DLD1 (cell line): Measurements from ENCODE around the gene HAGHL.
"Not testable (repeated sequence)": the region's sequence is repeated elsewhere in the genome, so short reads cannot be mapped to it uniquely, and the experiment has no call there.

Experiments used
- in situ Hi-C: cut with HindIII; loops from 2 replicates; pipeline ENCODE4 v1.10.0; 2017; ENCODE audit warnings: low sequenced_read_pairs

Gene HAGHL

DNA sequence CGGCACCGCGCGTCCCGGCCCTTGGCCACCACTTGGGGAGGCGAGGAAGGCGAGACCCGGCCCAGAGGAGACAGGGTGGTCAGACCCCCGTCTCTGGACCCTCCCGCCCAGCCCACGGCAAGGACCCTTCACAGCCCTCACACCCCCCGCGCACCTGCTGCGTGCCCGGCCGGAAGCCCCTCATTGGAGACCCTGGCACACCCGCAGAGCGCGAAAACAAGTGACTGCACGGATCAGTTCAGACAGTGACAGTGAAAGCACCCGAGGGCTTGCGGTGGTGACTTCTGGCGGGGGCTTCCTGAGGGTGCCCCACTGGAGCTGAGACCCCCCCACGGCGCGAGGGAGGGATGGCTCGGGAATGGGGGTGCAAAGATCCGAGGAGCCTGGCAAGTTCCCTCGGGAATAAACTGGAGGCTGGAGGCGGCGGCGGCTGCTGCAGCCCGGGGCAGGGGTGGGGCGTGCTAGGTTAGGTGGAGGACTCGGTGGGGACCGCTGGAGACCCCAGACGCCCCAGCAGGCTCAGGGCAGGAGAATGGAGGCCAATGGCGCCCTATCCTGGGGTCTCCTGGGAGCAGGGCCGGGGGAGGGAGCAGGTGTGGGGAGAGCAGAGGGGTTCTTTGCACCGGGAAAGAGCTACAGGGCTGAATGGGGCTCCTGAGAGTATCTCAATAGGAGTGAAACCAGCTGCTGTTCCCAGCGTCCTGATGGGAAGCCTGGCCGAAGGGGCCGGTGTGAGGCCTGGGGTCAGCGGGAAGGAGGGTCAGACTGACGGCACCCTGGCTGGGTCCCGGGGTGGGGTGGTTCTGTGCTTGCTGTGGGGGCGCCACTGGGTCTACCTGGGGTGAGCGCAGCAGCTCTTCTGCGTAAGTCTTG, 20.5 kb upstream of the HAGHL start:
- in situ Hi-C loops, result no loop called here

DNA sequence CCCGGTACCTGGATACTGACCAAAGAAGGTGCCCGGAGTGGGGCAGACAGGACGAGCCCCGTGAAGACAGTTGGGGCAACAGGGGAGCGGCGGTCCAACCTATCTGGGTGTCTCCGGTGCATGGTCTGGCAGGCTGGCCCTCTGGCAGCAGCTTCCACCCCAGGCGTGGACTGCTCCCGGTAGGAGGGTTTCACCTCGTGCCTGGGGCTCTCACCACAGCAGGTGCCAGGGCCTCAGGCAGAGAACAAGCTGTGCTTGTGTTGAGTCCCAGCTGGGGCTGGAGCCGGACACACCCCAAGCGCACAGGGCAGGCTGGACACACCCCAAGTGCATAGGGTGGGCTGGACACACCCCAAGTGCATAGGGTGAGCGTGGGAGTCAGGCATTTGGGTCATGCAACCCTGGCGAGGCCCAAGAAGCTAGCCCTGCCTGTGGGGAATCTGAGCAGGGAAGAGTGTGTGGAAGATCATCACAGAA, 19.8 kb upstream of the HAGHL start:
- in situ Hi-C loops, result no loop called here

DNA sequence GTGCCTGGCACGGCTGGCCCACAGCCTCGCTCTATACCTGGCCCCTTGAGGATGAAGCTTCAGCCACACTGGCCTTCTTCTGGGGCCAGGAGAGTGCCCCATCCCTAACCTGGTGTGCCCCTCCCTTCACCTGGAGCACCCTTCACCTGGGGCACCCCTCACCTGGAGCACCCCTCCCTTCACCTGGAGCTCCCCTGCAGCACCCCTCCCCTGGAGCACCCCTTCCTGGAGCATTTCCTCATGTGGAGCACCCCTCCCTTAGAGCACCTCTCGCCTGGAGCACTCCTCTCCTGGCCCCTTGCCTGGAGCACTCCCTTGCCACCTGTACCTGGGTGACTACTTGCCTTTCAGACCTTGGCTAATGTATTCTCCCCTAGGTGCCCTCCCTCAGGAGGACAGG, 18.9 kb upstream of the HAGHL start:
- in situ Hi-C loops, result no loop called here

DNA sequence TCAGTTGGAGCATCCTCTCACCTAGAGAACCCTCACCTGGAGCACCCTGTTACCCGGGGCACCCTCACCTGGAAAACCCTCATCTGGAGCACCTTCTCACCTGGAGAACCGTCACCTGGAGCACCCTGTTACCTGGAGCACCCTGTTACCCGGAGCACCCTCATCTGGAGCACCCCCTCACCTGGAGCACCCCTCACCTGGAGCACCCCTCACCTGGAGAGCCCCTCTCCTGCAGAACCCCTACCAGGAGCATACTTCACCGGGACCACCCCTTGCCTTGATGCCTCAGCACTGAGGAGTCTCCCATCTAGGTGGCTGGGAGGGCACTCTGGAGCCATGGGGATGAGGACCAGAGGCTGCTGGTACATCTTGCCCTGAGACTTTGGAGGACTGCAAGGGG, 17.9 kb upstream of the HAGHL start:
- in situ Hi-C loops, result no loop called here

DNA sequence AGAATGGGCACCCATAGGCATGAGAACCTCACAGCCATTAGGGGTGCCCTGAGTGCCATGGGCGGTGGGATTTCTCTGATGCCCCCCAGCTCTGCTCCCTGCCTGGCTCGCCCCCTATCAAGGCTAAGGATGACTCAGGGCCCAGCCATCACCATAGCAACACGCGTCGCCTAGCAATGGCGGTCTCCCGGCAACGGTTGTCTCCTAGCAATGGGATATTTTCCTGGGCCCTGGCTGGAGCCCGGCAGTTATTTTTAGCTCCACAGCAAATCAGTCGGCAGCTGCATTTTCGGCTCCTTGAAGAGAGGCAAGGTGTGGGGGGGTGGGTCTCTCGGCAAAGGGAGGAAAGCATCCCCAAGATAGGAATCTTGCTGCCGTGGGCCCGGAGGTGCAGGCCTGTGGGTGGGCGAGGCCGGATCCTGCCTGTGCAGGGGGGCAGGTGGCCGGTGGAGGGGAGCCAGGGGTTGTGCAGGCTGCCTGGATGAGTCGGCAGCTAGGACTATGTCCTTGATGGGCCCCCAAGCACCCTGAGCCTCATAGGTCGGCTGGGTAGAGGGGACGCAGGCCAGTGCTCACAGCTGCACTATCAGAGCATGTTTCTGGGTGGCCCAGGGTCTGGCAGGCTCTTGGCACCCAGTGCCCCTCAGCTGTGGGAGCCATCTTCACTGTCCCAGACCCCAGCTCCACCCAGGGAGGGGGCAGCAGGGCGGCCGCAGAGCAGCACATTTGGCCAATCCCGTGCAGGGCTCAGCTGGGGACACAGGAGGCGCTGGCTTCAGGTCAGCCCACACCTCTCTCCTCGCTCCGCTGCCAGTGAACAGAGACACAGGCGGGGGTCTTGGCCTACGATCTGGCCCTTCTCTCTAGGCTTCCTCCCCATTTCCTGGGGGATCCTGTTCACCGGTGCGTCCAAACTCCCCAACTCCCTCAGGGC, 17.1 kb upstream of the HAGHL start:
- in situ Hi-C loops, result no loop called here

DNA sequence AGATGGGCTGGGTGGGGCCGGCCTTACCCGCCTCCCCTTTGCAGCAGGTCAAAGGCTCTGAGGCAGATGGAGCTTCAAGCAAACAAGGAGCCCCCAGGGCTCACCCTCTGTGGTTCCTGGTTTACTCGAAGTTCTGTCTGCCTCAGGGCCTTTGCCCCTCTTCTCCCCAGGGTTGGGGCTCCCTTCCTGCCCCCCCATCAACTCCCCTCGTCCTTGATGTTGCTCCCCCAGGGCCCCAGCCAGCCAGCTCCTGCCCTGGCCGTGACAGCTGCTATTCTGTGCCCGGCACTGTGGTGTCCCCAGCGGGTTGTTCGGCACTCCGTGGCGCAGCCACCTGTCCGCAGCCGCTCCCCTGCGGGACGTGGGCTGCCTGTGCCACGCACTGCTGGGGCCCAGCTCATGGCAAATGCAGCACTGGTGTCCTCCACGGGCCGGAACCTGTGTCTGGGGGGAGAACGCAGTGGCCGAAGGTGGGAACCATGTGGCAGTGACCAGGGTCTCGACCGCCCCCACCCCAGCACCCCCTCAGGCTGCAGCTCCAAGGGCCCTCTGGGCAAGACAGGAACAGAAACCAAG, 16.3 kb upstream of the HAGHL start:
- in situ Hi-C loops, result no loop called here

DNA sequence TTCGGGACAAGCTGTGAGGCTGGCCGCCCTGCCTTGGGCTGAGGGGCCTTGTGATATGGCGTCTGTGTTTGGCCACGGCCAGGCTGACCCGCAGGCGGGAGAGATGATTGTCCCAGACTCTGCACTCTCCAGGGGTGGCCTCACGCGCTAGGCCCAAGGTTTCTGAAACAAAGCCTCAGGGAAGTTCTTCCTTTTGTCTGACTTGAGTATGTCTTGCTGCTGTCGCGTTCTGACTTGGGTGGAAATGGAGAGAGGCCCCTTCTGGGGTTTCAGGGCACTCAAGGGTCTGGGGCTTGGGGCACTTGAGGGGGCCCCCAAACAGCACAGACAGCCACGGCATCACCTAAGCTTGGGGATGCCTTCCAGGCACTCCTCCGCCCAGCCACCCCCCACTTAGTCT, 15.8 kb upstream of the HAGHL start:
- in situ Hi-C loops, result no loop called here

DNA sequence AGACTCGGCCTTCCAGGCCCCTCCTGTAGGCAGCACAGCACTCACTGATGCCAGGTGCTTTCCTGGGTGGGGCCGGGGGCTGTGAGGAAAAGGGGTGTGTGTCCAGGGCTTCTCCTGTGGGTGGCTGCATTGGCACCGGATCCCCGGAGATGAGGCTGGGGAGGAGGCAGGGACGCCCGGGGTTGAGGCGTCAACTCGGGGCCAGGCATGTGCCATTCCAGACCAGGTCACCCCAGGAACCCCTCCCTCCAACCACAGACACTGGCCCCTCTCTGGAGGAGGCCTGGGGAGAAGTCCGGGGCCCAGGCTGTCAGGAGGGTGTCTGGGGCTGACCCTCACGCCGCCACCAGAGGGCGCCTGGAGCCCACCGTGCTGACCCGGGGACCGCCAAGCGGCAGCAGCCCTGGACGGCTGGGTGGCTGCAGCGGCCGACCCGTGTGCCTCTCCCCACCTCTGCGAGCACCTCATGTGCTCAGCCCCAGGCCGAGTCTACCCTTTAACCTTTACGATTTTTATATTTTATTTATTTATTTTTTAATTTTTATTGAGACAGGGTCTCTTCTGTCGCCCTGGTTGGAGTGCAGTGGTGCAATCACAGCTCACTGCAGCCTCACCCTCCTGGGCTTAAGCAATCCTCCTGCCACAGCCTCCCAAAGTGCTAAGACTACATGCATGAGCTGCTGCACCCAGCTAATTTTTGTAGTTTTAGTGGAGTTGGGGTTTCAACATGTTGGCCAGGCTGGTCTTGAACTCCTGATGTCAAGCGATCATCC, 15.2 kb upstream of the HAGHL start:
- in situ Hi-C loops, result no loop called here

DNA sequence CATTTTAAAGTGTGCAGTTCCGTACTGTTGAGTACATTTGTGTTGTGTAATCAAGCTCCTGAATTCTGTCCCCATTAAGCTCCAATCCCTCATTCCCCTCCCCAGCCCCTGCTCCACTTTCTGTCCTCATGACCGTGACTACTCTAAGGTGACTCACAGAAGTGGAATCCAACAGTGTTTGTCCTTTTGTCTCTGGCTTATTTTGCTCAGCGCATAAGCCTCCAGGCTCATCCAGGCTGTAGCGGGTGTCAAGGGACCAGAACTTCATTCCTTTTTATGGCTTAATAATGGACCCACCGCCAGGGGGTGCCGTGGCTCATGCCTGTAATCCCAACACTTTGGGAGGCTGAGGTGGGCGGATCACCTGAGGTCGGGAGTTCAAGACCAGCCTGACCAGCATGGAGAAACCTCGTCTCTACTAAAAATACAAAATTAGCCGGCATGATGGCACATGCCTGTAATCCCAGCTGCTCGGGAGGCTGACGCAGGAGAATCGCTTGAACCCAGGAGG, 14.1 kb upstream of the HAGHL start:
- in situ Hi-C loops, result not testable (repeated sequence)

DNA sequence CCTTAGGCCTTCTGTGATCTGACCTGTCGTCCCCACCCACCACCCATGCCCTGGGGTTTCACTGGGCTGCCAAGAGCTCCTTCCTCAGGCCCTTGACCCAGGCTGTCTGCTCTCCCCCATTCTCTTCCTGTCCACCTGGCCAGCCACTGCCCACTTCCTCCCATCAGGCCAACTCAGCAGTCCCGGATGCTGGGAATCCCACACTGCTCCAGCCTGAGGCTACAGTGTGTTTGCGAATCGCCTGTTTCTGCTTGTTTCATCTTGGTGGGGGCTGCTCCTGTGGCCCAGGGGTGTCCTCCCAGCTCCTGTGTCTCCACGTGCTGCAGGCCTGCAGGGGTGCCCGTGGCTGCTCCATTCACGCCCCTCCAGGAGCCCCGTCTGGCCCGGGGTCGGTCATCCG, 12.8 kb upstream of the HAGHL start:
- in situ Hi-C loops, result no loop called here

DNA sequence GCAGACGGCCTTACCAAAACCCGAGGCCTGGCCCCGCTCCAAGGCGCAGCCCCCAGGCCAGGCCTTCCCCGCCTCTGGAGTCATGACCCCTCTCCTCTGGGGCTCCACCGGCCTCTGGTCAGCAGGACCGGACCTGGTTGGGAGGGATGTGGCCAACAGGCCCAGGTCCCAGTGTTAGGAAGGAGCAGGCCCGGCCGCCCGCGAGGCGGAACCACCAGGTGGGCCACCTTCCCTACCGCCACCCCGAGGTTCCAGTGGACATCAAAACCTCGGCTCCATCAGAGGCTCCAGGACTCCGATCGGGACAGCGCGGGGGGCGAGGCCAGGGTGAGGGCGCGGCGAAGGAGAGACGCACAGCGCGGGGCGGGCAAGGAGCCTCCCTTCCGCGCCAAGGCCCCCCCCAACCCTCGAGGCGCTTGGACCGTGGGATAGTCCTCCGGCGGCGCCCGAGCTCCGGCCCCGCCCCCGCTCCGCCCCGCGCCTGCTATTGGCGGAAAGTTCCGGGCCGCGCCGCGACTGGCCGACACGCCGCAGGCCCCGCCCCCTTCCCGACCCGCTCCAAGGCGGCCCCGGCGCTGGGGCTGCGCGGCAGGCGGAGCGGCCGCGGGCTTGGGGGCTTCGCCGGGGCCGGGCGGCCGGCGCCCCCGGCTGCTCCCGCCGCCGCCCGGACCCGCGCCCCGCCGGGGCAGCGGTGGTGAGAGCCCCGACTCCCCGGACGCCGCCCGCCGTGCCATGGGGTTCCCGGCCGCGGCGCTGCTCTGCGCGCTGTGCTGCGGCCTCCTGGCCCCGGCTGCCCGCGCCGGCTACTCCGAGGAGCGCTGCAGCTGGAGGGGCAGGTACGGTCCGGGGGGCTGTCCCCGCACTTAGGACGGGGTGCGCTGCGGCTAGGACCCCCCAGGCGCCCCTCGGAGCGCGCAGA, 12.1 kb upstream of the HAGHL start, which contains the start of gene METRN:
TSS of gene METRN (plus strand) at position 561 of the 919 bp plus-strand sequence. CDS start at position 733, 172 bp downstream.
- in situ Hi-C loops, result no loop called here

DNA sequence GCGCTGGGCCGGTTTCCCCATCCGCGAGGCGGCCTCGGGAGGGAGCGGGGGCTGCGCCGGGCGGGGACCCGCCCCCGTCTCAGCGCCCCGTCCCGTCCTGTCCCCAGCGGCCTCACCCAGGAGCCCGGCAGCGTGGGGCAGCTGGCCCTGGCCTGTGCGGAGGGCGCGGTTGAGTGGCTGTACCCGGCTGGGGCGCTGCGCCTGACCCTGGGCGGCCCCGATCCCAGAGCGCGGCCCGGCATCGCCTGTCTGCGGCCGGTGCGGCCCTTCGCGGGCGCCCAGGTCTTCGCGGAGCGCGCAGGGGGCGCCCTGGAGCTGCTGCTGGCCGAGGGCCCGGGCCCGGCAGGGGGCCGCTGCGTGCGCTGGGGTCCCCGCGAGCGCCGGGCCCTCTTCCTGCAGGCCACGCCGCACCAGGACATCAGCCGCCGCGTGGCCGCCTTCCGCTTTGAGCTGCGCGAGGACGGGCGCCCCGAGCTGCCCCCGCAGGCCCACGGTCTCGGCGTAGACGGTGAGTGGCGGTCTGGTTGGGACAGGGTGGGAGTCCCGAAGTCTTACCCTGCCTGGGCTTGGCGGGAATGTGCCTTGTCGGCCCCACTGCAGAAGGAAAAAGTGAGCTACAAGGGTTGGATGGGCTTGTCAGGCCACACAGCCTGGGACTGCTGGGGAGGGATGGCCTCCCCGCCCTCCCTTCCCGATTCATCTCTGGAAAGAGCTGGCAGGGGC, 11.3 kb upstream of the HAGHL start:
- in situ Hi-C loops, result no loop called here

DNA sequence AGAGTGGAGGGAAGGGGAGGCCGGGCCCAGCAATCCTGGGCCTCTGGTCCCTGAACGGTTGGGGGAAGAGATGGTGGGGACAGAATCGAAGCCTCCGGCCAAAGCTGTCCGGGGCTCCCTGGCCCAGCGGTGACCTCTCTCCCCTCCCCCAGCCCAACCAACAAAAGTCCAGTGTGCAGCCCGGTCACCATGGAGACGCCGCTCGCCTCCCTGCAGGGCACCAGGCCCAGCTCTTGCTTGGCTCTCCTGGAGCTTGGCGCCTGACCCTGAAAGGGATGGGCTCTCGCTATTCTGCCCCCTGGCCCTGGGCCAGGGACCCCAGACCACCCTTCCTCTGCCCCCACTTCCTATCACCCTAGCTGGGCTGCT, 10.7 kb upstream of the HAGHL start:
- in situ Hi-C loops, result no loop called here

DNA sequence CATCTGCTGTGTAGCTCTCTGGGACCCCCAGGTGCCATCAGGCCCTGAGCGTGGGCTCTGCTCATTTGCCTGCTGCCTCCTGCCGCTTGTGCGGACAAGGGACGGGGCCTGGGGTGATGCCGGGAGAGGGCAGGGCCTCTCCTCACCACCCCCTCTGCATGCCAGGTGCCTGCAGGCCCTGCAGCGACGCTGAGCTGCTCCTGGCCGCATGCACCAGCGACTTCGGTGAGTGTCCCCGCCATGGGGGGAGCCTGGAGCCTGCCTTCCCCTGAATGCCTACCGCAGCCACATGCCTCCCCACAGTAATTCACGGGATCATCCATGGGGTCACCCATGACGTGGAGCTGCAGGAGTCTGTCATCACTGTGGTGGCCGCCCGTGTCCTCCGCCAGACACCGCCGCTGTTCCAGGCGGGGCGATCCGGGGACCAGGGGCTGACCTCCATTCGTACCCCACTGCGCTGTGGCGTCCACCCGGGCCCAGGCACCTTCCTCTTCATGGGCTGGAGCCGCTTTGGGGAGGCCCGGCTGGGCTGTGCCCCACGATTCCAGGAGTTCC, 10.1 kb upstream of the HAGHL start:
- in situ Hi-C loops, result no loop called here

DNA sequence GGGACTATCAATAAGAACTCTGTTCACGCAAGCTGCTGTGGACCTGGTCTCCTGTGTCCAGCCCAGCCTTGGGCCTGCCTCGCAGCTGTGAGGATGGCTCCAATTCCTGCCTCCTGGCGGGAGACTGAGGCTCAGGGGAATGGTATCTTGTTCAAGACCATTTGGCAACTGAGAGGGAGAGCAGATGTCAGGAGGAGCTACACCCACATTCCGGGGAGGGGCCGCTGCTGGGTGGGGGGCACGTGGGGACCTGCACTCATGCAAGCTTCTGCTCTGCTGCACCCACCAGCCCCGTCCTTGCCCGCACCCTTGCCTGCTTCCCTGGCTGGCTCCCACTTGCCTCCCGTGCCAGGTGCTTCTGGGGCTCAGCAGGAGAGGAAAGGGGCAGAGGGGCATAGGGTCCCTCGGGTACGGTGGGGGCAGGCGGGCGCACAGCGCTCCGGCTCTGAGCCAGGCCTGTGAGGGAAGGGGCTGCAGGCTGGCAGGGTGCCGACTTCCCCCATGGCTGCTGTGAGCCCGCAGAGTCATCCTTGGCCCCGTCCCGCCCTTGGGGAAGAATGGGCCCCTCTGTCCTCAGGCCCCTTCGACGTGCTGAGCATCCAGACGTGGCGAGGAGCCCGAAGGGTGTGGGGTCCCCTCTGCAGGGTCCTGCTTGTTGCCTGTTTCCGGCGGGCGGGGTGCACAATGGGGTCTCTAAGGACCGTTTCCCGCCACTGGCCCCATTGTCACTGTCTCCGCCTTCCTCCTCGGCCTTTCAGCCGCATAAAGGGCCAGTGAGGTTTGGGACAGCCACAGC, 9.3 kb upstream of the HAGHL start:
- in situ Hi-C loops, result no loop called here

DNA sequence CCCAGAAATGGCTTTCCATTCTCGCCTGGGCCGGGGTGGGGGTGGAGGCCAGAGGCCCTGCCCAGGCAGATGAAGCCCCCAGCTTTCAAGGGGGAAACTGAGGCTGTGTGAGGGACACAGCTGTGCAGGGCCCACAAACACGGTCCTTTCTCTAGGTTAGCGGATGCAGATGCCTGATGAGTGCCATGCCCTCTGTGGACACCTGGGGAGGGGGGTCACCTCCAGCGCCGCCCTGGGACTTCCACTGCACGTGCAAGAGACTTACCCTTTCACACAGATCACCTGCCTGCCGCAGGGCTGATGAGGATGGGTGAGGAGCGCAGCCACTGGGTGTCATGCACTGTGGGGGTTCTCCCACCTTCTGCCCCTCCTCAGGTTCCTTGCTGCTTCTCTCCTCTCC, 8.5 kb upstream of the HAGHL start:
- in situ Hi-C loops, result no loop called here

DNA sequence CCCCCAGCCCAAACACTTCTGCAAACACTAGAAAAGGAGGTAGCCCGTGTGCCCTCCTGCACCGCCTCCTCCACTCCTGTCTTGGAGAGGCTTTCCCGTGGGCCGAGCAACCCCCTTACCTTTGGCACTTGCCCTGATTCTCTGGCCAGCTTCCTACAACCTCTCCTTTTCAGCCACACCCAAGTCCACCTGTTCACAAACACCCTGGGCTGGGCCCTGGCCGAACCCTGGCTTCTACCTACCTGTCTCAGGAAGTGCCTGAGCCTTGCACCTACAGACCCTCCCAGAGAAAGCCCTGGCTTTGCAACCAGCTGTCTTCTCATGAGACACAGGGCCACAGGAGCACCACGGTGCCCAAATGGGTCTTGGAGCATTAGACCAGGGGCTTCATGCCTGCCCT, 8.0 kb upstream of the HAGHL start:
- in situ Hi-C loops, result no loop called here
